NCI-H524 (cell line): ENCODE data around the gene TMC2.
"Not testable (repeated sequence)": the region's sequence is repeated elsewhere in the genome, so short reads cannot be mapped to it uniquely, and the experiment has no call there.

Experiments used
- DNase-seq, 2 experiments: peaks; one replicate each; lab custom pipeline; 2025; lab: John Stamatoyannopoulos, UW

Gene TMC2

DNA sequence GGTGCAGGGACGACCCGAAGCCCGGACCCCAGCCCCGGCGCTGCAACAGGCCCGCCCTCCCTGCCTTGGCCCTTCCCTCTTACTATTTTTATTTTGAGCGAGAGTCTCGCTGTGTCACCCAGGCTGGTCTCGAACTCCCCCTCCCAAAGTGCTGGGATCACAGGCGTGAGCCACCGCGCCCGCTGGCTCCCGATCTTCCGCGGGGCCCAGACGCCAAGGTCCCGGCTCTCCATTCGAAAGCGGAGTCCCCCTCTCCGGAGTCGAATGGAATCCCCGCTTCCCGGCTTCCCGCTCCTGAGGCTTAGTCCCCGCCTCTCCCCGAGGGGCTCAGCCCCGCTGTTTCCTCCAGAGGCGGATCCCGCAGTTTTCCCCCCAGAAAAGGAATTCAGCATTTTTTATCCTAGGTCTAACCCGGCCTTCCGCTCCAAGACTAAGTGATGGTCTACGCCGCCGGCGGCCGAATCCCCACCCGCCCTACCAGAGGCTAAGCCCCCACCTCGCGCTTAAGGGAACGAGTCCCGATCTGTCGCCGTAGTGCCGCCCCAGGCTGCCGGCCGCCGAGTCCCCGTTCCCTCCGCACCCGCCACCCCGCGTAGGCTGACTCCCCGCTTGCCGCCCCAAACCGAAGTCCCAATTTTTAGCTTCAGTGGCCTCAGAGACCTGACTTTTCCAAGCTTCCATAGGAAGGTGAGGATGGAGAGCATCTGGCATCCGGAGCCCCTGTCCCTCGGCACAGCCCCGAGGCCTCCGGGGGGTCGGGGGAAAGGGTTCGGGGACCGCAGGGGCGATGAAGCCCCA is 11.5 kb upstream of the TMC2 start:
- peak; percentile 51 to 53 for DNase-seq

DNA sequence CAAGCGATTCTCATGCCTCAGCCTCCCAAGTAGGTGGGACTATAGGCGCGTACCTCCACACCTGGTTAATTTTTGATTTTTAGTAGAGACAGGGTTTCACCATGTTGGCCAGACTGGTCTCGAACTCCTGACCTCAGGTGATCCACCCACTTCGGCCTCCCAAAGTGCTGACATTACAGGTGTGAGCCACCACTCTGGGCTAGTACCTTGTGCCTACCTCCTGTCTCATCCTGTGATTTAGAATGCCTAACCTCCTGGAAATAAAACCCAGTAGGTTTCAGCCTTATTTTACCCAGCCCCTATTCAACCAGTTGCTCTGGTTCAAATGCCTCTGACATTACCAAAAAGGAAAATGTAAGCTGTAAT is 10.2 kb upstream of the TMC2 start:
- not testable (repeated sequence) for DNase-seq

DNA sequence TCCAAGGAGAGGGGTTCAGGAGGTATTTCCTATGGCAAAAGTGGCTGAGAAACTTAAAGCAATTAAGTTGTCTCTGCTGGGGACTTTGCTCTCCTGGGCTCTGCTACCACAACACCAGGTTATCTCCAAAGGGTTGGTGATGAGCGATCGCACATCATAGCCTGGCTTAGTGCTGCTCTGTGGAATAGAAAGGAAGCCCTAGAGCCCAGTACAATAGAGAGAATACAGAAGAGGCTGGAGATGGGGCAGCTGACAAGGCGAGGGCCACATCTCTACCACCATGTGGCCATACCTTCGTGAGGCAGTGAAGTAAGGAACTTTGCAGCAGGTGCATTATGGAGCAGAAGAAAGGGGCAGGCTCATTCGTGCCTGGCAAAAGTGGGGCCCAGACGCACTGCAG is 8.6 kb upstream of the TMC2 start:
- DNase-seq, result no peak

DNA sequence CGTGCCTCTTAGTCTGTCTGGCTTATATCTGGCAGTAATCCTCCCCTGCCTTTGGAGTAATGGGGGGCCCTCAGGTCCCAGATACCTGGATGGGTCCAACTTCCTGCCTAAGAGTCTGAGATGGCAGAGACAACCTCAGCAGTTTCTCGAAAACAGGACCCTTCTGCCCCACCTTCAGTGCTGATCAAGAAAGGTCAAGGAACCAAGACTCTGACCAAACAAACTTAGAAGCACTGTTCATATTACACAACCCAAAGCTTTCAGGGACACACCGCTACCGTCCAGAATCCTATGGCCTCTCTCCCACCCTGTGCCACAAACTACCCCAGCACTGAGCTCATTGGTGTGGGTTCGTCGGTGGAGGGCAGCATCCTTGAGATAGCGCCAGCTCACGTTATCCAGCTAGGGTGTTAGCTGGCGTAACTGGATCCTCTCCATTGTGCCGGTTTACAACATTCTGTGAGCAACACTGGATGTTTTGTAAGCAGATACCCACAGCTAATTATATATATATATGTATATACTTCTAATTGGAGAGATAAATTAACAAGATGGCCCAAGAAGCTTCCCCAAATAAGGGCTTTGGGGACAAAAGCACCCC is 7.6 kb upstream of the TMC2 start:
- DNase-seq, result no peak

DNA sequence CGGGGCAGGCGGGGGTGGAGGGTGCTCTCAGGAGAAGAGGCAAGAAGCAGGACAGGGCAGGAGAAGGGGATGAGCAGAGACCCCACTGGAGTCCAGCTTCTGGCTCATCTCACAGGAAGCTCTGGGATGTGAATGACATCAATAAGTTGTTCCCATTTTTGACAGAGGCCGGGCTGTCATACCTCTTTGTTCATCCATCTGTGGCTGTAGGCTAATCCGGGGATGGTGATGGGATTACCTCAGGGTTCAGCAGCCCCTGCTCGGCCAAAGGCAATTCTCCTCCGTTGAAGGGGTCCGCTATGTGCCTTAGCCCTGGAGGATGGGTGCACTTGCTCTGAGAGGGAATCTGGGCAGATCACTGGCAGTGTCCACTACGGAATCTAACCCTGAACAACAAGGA is 3.3 kb upstream of the TMC2 start:
- no peak for DNase-seq

DNA sequence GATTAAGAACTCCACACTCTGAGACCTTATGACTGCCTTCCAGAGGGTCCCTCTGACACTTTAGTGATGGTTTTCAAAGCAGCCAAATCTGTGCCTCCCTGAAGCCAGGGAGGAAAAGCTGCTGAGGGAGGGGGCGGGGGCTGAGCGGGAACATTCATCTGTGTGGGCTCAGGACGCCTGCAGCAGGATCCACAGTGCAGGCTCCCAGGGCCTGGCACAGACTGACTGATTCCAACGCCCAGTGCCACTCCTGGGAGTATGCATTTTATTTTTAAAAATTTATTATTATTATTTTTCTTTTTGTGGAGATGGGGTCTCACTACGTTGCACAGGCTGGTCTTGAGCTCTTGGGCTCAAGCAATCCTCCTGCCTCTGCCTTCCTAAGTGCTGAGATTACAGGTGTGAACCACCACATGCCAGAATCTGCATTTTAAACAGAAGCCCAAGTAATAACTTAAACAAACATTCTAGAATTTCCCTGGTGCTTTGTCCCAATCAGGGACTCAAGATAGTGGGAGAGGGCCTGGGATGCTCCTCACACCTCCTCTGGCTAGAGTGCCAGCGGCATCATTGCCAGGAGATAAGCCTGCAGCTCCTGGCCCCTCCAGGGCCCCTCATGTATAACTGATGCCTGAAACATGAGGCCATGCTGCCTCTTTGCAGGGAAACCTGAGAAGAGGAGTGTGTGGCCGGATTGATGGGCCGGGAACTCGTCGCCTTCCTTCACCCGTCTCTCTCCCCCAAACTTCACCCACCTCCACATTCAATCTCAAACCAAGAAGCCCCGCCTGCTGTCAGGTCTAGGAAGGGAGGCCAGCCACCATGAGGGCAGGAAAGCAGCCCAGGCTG is 438 bp upstream of the TMC2 start:
- DNase-seq, result no peak

DNA sequence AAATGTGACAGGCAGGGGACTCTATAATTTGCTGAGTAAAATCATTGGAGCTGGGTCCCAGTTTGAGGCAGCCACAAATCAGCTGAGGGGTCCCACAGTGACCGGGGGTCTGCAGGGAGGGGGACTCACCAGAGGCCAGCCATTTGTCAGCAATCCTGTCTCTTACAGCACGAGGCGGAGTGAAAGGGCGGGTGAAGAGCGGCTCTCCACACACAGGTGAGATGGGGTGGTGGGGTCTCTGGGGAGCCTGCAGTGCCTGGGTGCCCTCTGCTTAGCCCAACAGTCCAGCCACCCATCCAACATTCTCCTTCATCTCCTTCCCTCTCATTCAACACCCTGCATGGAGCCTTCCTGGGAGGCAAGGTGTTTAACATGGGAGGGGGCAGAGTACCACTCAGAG is 728 bp downstream of the TMC2 start:
- no peak for DNase-seq

DNA sequence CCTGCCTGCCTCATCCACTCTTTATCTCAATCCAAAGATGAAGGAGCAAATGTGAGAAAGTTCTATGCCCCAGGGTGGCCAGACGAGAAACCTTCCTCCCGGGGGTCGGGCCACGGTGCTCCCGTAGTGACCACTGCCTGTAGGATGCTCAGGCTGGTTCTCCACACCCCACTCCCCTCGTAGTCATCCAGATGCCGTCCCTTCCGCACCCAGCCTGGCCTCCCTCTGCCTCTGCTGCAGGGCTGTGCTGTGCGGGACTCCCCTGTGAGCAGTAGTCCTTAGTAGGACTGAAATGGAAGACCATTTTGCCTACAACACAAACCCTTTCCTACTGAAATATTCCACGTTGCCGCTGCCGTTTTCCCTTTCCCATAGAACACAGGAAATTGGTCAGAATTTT is 2.0 kb downstream of the TMC2 start:
- DNase-seq, result no peak

DNA sequence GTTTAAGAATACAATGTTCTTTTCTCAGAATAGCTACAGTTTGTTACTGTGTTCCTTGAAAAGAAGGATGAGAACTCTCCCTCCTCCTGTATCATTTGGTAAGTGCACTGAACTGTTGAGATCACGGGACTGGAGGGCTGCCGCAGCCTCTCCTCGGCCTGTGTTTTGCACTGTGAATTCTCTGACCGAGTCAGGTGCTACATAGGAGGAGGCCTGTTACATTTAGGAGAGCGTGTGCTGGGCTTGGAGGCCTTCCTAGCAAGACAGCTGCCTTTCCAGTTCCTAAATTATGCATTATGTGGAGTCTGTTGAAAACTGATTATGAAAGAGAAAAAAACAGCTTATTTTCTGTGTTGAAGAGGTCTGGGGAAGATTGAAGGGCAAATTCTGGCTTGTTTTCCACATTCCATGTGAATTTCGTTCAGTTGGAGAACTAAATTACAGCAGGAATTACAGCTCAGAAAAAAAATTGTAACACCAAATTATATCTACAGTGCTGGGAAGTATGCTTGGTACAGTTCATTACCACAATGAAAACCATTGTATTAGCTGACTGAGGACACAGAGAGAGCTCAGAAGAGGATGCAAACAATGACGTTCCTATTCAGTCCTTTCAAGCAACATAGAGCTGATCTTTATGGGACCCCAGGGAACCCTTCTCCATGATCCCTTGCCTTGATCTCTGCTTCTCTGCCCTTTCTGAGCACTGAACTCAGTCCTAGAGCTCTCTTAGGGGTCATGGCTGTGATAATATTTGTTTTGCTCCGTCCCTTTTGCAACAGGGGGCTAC is 2.8 kb downstream of the TMC2 start:
- no peak for DNase-seq

DNA sequence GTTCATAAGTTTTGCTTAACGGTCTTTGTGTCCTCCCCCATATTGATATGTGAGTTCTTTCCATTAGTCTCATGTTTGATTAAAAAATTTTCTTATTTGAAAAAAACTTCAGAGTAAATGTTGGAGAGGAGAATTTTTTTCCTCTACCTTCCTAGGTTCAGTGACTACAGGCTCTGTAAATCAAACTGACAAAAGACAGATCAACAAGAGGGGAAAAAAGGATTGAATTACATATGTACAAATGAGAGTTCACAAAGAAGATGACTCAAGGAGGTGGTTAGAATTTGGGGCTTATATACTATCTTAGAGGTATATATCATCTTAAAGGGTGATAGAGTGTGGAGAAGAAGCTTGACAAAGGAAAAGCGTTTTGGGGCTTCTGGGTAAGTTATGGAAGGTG is 5.6 kb downstream of the TMC2 start:
- DNase-seq, result no peak

DNA sequence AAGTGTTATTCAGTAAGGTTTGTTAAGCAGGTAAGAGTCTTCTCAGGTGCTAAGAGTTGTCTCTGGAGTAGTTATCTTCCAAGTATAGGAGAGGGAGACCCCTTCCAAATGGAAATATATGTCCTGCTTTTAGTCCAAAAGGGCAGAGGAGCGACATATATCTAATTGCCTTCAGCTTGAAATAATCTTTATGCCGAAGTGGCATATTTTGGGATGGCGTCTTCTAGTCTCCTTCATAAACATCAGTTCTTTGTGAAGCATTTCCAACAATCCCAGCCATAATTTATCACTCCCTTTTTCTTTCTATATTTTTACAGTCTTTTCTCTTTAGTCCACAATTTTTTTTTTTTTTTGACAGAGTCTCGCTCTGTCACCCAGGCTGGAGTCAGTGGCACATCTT is 6.0 kb downstream of the TMC2 start:
- DNase-seq, result no peak

DNA sequence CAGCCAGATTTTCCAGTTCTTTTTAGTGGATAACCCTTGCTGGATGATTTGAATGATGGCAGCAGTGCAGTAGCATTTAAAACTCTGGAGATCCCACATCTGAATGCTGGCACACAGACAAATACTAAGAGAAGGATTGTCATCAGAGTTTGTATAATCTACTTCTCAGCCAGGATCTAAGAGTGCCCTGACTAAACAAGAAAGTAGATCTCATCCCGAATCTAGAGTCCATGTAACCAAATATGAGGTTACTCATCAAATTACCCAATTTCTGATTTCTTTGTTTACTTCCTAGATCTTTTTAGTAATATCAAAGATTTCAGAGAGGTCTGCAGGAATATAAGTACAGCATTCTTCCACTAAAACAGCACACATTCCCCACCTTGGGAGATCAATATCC is 7.8 kb downstream of the TMC2 start:
- DNase-seq, result no peak

DNA sequence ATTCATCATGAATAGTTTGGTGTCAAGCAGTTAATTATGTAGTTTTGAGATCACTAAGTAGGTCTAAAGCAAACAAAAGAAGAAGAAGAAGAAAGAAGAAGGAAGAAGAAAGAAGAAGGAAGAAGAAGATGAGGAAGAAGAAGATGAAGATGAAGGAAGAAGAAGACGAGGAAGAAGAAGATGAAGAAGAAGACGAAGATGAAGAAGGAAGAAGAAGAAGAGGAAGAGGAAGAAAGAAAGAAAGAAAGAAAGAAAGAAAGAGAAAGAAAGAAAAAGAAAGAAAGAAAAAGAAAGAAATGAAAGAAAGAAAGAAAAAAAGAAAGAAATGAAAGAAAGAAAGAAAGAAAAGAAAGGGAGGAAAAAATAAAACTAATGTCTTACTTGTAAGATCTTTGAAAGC is 9.2 kb downstream of the TMC2 start:
- no peak for DNase-seq

DNA sequence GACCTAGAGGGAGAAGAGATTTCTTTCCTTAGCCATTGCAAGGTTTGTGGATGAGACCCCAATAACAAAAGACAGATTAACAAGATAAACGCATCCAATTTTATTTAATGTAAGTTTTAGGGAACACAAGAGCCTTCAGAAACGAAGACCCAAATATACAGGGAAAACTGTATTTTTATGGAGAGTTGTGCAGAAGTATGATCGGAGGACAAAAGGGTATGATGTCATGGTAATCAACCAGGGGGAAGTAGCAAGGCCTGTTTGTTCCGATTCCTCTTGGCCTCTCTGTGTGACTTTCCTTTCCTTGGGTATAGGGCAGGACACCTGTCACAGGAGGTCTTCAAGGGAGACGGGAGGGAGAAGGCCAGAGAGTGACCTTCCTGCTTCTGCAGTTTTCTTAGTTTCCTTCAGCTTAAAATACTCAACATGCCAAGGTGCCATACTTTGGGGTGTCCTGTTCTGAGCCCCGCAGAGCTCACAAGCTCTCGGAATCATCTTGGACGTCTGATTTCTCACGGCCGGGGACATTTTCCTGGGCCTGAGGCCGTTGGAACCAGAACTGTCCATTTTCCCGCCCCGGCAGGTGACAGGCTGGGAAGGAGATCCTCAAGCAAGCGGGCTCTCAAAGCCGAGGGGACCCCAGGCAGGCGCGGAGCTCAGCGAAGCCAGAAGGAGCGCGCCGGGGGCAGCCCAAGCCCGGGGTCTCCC is 21.7 kb downstream of the TMC2 start:
- DNase-seq, result no peak

DNA sequence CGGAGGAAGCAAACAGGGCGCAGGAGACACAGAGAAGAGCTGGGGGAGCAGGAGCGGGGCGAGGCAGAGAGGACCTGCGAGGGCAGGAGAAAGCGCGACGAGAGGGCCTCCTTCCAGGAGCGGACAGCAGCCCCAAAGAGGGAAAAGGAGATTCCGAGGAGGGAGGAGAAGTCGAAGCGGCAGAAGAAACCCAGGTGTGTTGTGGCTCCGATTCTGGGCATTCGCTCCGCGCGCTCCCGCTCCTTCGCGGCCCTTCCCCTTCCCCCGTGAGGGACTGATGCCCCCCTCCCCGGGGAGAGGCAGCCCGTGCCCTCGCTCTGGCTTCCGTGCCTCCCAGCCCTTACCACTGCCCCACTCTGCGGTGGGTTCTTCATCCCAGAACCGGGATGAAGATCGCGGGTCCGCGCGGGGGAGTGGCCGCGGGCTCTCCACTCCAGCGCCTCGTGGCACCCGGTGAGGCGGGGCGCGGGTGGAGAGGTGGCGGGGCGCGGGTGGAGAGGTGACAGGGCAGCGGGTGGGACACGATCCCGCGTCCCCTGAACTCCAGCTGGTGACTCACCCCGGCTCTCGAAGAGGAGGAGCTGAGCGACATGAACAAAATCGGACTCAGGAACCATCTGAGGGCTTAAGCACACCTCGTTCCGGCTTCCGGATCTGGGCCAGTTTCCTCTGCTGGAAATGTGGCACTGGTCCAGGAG is 22.4 kb downstream of the TMC2 start:
- DNase-seq, result peak in 1 of 2 experiments; percentile 47

DNA sequence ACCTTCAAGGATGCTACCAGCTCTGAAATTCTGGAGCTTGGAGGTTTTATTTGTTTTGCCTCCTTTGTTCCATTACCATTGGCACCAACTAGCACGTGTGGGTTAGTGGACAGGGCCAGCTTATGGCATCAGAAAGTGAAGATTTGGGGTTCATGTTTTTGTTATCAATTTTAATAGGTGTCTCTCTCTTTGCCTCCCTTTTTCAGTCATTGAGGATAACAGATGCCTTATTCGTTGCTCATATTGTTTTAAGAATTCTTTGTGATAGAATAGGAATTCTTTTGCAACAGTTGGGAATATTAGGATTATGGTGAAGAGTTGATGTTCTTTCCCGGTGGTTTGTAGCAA is 22.9 kb downstream of the TMC2 start:
- DNase-seq, result no peak

DNA sequence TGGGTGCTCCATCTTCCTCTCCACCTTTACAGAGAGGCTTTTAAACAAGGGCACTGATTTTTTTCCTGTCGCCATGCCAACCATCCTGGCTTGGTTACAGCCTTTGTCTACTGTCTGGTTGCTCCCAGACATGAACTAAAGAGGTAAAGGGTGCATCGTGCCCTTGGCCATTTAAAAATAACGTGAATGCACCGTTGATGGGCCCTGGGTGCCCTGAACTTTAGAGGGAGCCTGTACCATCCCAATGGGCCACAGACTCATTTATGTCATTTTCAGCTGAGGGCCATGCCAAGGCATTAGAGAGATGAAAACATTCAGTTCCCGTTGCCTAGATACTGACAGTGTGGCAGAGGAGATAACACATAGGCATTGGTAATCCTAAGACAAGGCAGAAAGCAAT is 23.3 kb downstream of the TMC2 start:
- peak; percentile 18 to 61 for DNase-seq

DNA sequence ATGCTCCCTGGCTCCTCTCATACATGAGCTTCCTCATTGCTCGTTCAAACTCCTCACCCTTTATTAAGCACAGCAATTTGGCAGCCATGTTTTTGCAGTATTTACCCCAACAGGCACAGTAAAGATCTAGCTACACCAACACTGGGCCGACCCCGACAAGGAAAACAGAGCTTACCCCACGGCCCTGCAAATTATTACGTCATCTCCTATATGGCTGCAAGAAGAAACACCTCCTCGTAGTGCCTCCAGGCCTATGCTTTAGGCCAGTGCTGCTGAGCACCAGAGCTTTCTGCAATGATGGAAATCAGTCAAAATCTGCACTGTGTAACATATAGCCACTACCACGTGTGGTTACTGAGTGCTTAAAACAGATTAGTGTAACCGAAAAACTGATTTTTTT is 26.7 kb downstream of the TMC2 start:
- DNase-seq, result no peak

DNA sequence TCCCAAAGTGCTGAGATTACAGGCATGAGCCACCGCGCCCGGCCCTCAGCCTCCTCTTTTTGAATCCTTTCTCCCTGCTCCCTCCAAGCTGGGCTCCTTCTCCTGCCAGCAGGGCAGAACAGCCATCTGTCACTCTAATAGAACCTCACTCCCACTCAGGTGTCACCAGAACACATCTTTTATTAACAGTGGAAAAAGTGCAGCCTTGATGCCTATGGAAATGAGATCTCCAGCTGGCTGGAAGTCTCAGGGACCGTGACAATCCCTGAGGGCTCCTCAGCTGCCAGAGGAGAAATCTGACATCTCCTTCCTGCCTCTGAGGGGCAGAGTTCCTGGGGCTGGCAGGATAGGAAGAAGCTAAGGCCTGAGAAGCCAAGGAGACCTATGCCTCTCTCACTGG is 28.0 kb downstream of the TMC2 start:
- peak; percentile 89 to 95 for DNase-seq

DNA sequence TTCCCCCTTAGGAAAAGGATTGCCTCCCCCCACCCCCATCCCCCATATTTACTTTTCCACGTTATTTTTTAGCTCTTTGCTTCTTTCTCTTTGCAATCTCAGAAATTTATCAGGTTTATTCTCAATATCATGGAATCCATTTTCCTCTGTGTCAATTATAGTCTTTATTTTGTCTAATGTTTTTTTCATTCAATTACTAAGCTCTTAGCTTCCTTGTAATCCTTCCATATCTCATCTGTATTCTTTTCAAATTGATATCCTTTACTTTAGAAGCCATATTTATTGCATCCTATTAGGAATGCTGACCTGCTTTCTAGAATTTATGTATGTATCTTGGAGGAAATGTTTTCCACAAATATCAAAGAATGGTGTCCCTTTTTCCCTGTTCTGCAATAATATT is 39.3 kb downstream of the TMC2 start:
- no peak for DNase-seq

DNA sequence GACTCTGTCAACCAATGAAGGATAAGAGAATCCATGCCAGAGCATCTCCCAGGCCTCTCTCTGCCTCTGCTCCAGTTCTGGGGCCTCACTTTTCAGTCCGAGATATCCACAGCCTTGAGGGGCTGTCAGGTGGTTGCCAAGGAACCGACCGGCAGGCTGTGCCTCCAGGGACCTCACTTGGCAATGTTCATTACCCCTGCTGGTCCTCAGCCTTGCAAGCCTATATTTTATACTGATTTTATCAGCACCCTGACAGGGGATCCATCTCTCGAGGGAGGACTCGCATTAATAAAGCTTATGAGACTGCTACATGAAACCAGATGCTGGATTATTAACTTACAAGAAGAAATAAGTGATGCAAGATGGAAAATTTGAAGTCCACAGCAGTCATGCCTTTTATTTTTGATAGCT is 39.9 kb downstream of the TMC2 start:
- DNase-seq, result peak; percentile 6 to 14
